ENCODE results near the gene ITGB6.

Gene ITGB6

GRCh38 chr2:160197587-160197986 lies 2.5 kb downstream of the ITGB6 start:
- ATAC-seq = no peak
- TF ChIP-seq ZFP30 (CRISPR knock-in tag; IDR thresholded peaks at IDR 0.05) (no peak), CSDC2 (CRISPR knock-in tag; IDR thresholded peaks at IDR 0.05) (no peak), RARB (CRISPR knock-in tag; IDR thresholded peaks at IDR 0.05) (no peak), ARNTL (CRISPR knock-in tag; IDR thresholded peaks at IDR 0.05; ENCODE audit: borderline replicate concordance, low read depth) (no peak), ESRRG (CRISPR knock-in tag; IDR thresholded peaks at IDR 0.05) (no peak), ISL1 (CRISPR knock-in tag; IDR thresholded peaks at IDR 0.05) (no peak), TCF4 (CRISPR knock-in tag; IDR thresholded peaks at IDR 0.05; ENCODE audit: borderline replicate concordance) (no peak)
- TF ChIP-seq, protein P1, sequence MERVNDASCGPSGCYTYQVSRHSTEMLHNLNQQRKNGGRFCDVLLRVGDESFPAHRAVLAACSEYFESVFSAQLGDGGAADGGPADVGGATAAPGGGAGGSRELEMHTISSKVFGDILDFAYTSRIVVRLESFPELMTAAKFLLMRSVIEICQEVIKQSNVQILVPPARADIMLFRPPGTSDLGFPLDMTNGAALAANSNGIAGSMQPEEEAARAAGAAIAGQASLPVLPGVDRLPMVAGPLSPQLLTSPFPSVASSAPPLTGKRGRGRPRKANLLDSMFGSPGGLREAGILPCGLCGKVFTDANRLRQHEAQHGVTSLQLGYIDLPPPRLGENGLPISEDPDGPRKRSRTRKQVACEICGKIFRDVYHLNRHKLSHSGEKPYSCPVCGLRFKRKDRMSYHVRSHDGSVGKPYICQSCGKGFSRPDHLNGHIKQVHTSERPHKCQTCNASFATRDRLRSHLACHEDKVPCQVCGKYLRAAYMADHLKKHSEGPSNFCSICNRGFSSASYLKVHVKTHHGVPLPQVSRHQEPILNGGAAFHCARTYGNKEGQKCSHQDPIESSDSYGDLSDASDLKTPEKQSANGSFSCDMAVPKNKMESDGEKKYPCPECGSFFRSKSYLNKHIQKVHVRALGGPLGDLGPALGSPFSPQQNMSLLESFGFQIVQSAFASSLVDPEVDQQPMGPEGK (CRISPR knock-in tag; IDR thresholded peaks at IDR 0.05; ENCODE audit: borderline replicate concordance) = no peak
- TF ChIP-seq, protein P2, sequence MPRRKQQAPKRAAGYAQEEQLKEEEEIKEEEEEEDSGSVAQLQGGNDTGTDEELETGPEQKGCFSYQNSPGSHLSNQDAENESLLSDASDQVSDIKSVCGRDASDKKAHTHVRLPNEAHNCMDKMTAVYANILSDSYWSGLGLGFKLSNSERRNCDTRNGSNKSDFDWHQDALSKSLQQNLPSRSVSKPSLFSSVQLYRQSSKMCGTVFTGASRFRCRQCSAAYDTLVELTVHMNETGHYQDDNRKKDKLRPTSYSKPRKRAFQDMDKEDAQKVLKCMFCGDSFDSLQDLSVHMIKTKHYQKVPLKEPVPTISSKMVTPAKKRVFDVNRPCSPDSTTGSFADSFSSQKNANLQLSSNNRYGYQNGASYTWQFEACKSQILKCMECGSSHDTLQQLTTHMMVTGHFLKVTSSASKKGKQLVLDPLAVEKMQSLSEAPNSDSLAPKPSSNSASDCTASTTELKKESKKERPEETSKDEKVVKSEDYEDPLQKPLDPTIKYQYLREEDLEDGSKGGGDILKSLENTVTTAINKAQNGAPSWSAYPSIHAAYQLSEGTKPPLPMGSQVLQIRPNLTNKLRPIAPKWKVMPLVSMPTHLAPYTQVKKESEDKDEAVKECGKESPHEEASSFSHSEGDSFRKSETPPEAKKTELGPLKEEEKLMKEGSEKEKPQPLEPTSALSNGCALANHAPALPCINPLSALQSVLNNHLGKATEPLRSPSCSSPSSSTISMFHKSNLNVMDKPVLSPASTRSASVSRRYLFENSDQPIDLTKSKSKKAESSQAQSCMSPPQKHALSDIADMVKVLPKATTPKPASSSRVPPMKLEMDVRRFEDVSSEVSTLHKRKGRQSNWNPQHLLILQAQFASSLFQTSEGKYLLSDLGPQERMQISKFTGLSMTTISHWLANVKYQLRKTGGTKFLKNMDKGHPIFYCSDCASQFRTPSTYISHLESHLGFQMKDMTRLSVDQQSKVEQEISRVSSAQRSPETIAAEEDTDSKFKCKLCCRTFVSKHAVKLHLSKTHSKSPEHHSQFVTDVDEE (CRISPR knock-in tag; IDR thresholded peaks at IDR 0.05) = no peak

GRCh38 chr2:160194946-160195345 lies 5.1 kb downstream of the ITGB6 start:
- no peak for TF ChIP-seq SNAI2 (CRISPR knock-in tag; IDR thresholded peaks at IDR 0.05)
- TF ChIP-seq PPARA (CRISPR knock-in tag; IDR thresholded peaks at IDR 0.05; ENCODE audit: borderline replicate concordance) = no peak
- TF ChIP-seq ESRRG (CRISPR knock-in tag; IDR thresholded peaks at IDR 0.05) = no peak
- no peak for TF ChIP-seq ISL1 (CRISPR knock-in tag; IDR thresholded peaks at IDR 0.05)
- TF ChIP-seq CREB5 (CRISPR knock-in tag; IDR thresholded peaks at IDR 0.05; ENCODE audit: low read depth) = no peak
- TF ChIP-seq OSR1 (CRISPR knock-in tag; IDR thresholded peaks at IDR 0.05) = no peak
- TF ChIP-seq, protein P1 (CRISPR knock-in tag; IDR thresholded peaks at IDR 0.05; ENCODE audit: borderline replicate concordance) = no peak
- no peak for TF ChIP-seq ZFP30 (CRISPR knock-in tag; IDR thresholded peaks at IDR 0.05)
- no peak for TF ChIP-seq ZNF70 (CRISPR knock-in tag; IDR thresholded peaks at IDR 0.05)
- TF ChIP-seq ZC3H10 (CRISPR knock-in tag; IDR thresholded peaks at IDR 0.05) = no peak
- no peak for TF ChIP-seq TCF4 (CRISPR knock-in tag; IDR thresholded peaks at IDR 0.05; ENCODE audit: borderline replicate concordance)
- no peak for TF ChIP-seq ZNF565 (CRISPR knock-in tag; conservative IDR thresholded peaks at IDR 0.05; ENCODE audit: low read depth)
- TF ChIP-seq RARB (CRISPR knock-in tag; IDR thresholded peaks at IDR 0.05) = no peak
- no peak for TF ChIP-seq ARNTL (CRISPR knock-in tag; IDR thresholded peaks at IDR 0.05; ENCODE audit: borderline replicate concordance, low read depth)
- TF ChIP-seq, protein P3, sequence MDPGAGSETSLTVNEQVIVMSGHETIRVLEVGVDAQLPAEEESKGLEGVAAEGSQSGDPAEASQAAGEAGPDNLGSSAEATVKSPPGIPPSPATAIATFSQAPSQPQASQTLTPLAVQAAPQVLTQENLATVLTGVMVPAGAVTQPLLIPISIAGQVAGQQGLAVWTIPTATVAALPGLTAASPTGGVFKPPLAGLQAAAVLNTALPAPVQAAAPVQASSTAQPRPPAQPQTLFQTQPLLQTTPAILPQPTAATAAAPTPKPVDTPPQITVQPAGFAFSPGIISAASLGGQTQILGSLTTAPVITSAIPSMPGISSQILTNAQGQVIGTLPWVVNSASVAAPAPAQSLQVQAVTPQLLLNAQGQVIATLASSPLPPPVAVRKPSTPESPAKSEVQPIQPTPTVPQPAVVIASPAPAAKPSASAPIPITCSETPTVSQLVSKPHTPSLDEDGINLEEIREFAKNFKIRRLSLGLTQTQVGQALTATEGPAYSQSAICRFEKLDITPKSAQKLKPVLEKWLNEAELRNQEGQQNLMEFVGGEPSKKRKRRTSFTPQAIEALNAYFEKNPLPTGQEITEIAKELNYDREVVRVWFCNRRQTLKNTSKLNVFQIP (CRISPR knock-in tag; IDR thresholded peaks at IDR 0.05; ENCODE audit: borderline replicate concordance, low read depth) = no peak
- no peak for TF ChIP-seq GLIS3 (CRISPR knock-in tag; IDR thresholded peaks at IDR 0.05)
- TF ChIP-seq, protein P2 (CRISPR knock-in tag; IDR thresholded peaks at IDR 0.05) = no peak
- ATAC-seq = no peak
